NOMO-1 treated with DMSO at 0.1 percent for 48 hours (cell line): ENCODE results near the gene MTUS2.
A peak's percentile ranks its signal among the peaks of the same experiment; 100 is the strongest.

ENCODE experiments used
- DNase-seq: peaks from one replicate; lab custom pipeline; 2025; ENCODE audit not compliant: unreplicated experiment; lab: John Stamatoyannopoulos, UW

MTUS2 gene

GRCh38 chr13:29499506-29500165, 679.5 kb downstream of the MTUS2 start:
- DNase-seq: no peak

GRCh38 chr13:29500386-29500785, 680.2 kb downstream of the MTUS2 start:
- no peak for DNase-seq

GRCh38 chr13:29501674-29502073, 681.5 kb downstream of the MTUS2 start:
- no peak for DNase-seq

- no peak for DNase-seq
Measured at GRCh38 chr13:29502391-29503008, 682.4 kb downstream of the MTUS2 start.

GRCh38 chr13:29503041-29503837, 683.1 kb downstream of the MTUS2 start:
- DNase-seq: no peak

- no peak for DNase-seq
Measured at GRCh38 chr13:29504691-29505090, 684.6 kb downstream of the MTUS2 start.

GRCh38 chr13:29505511-29505910, 685.4 kb downstream of the MTUS2 start:
- DNase-seq: no peak

GRCh38 chr13:29505950-29506349, 685.8 kb downstream of the MTUS2 start:
- DNase-seq: no peak

GRCh38 chr13:29507356-29507755, 687.2 kb downstream of the MTUS2 start:
- no peak for DNase-seq

GRCh38 chr13:29508130-29508875, 688.2 kb downstream of the MTUS2 start:
- DNase-seq: peak; percentile 60

GRCh38 chr13:29508876-29509252, 688.7 kb downstream of the MTUS2 start:
- DNase-seq: no peak

- no peak for DNase-seq
Measured at GRCh38 chr13:29509999-29510589, 690.0 kb downstream of the MTUS2 start.

- no peak for DNase-seq
Measured at GRCh38 chr13:29510651-29511084, 690.5 kb downstream of the MTUS2 start.

GRCh38 chr13:29511106-29511796, 691.1 kb downstream of the MTUS2 start:
- DNase-seq: no peak

- no peak for DNase-seq
Measured at GRCh38 chr13:29511980-29512379, 691.8 kb downstream of the MTUS2 start.

- DNase-seq: no peak
Measured at GRCh38 chr13:29513002-29513980, 693.2 kb downstream of the MTUS2 start.

- no peak for DNase-seq
Measured at GRCh38 chr13:29513981-29514719, 694.0 kb downstream of the MTUS2 start.

GRCh38 chr13:29514720-29515310, 694.7 kb downstream of the MTUS2 start:
- no peak for DNase-seq
